Hepatocyte (in vitro differentiated cells): Measurements from ENCODE around the gene TNFRSF14.

Source experiments
- CTCF ChIP-seq: fragments of 200-600 bp; sonication (generic); IDR thresholded peaks from 2 replicates; pipeline ENCODE4 v1.5.1; 2016; ENCODE audit warnings: antibody characterized with exemption, mild to moderate bottlenecking; ENCODE audit not compliant: poor library complexity
- EZH2phosphoT487 ChIP-seq: fragments of 200-600 bp; sonication (generic); IDR thresholded peaks from one replicate; pipeline ENCODE4 v1.6.1; 2018; ENCODE audit warnings: antibody characterized with exemption, mild to moderate bottlenecking, low read depth, moderate library complexity; ENCODE audit not compliant: unreplicated experiment, severe bottlenecking

GRCh38 chr1:2506901-2507565 lies 49.1 kb upstream of the TNFRSF14 start:
- TF ChIP-seq CTCF (no peak), EZH2phosphoT487 (no peak)
